ENCODE results near the gene GNG12.
"Not testable (repeated sequence)": the region's sequence is repeated elsewhere in the genome, so short reads cannot be mapped to it uniquely, and the experiment has no call there.

The GNG12 gene

DNA sequence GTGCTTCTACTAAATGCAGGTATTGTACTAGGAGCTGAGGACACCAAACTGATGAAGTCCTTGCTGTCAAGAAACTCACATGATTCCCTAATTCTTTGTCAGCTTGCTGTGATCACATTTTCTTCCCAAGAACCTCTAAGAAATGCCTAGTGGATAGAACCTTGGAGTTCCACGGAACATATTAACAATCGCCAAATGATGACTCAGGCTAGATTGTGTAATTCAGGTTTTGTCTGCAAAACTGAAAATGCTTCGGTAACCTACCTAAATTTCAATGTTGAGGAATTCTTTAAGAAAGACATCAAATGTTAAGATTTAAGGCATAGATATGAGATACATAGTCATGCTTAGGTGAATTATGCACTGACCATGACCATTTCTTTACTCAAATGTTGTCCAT, 150.0 kb downstream of the GNG12 start:
- no peak for DNase-seq (ENCODE audit: low read depth in 2 of 2)

- DNase-seq (ENCODE audit: low read depth in 2 of 2) = no peak
Observed at GRCh38 chr1:67682659-67683197, 150.5 kb downstream of the GNG12 start.

- no peak for DNase-seq (ENCODE audit: low read depth in 2 of 2)
Observed at GRCh38 chr1:67680486-67680885, 152.8 kb downstream of the GNG12 start.

DNA sequence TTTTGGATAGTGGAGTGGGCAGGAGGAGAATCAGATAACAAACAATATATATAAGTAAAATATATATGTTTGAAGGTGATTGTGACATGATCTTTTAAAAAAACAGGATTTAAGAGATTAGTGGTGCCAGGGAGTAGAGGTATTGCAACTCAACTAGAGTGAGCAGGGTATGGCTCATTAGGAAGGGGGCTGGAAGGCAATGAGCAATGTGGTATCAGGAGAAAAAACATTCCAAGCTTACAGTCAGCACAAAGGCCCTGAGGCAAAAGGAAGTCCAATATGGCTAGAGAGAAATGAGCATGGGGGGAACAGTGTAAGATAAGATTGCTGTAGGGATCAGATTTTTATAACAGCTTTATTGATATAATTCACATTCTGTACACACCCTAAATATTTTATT, 153.6 kb downstream of the GNG12 start:
- no peak for DNase-seq (ENCODE audit: low read depth in 2 of 2)

- no peak for DNase-seq (ENCODE audit: low read depth in 2 of 2)
Observed at GRCh38 chr1:67677930-67678329, 155.3 kb downstream of the GNG12 start.

GRCh38 chr1:67677408-67677807, 155.9 kb downstream of the GNG12 start:
- DNase-seq (ENCODE audit: low read depth in 2 of 2) = no peak

DNA sequence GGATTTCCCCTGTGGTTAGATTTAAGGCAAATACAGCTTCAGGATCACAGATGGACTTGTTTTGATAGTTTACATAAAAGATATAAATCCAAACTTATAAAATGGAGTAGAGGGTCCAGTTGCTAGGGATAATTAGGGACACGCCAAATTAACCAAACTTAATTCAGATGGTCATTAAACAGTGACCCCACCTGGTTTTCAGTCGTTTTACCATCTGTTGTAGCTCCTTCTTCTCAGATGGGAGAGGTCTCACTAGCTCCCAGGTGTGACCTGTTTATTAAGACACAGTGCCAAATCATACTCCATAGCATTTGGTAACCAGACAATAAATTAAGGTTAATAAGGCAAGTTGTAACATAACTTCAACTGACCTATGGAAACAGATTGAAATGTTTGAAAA, 156.3 kb downstream of the GNG12 start:
- no peak for DNase-seq (ENCODE audit: low read depth in 2 of 2)

- no peak for DNase-seq (ENCODE audit: low read depth in 2 of 2)
Observed at GRCh38 chr1:67676287-67676686, 157.0 kb downstream of the GNG12 start.

GRCh38 chr1:67675800-67676199, 157.5 kb downstream of the GNG12 start:
- no peak for DNase-seq (ENCODE audit: low read depth in 2 of 2)

GRCh38 chr1:67674260-67675011, 158.8 kb downstream of the GNG12 start:
- DNase-seq (ENCODE audit: low read depth in 2 of 2) = no peak

- DNase-seq (ENCODE audit: low read depth in 2 of 2) = no peak
Observed at GRCh38 chr1:67673468-67674201, 159.6 kb downstream of the GNG12 start.

DNA sequence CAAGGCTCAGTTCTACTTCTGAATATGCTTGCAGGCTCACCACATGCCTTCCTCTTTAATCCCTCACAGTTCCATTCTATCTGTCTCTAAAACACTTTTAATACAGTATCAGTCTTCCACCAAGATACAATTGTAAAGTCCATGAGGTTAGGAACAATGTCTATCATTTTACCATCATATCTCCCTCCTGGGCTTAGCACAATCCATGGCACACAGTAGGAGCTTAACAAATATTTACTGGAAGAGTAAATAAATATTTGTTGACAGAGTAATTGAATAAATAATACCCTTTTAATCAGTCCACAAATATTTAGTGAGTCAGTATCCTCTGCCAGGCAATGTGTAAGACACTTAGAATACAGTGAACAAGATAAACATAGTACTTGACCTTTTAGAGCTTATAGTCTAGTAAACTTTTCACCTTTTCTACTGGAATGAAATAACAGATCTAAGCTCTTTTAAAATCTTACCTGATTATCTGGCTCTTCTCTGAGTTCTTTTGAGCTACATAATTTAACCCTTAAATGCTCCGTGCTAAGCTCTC, 160.9 kb downstream of the GNG12 start:
- no peak for DNase-seq (ENCODE audit: low read depth in 2 of 2)

DNA sequence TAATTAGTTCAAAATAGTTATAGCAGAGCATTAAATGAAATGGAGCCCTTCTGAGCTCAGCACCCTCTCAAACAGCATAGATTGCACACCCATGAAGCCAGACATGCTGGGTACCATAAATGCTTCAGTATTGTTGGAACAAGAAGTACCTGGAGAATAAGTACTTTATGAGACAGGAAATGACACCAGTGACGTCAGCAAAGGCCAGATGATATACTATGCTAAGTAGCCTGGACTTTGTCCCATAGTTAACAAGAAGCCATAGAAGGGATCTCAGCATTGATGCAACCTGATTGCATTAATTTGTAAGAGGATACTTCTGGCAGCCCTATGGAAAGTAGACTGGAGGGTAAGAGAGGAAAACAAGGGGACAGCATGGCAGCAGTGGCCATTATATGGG, 164.6 kb downstream of the GNG12 start:
- no peak for DNase-seq (ENCODE audit: low read depth in 2 of 2)

GRCh38 chr1:67666636-67667035, 166.6 kb downstream of the GNG12 start:
- DNase-seq (ENCODE audit: low read depth in 2 of 2) = no peak

GRCh38 chr1:67665307-67665706, 168.0 kb downstream of the GNG12 start:
- not testable (repeated sequence) for DNase-seq (ENCODE audit: low read depth in 2 of 2)

DNA sequence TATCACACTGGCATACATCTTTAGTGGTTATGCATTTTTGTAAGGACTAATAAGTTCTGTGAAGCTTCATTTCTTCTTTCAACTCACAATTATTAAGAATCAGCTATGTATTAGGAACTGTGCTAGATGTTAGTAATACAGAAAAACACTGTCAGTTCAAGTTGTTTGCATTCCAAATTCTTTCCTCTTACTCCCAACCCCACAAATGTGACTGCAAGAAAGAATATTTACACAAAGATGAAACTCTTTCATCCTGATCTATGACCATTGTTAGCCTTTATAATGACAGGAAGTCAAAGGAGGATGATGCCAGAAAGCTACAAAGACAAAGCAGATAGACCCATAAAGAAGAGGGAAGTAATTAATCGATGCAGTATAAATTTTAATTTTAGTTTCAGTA, 169.2 kb downstream of the GNG12 start:
- DNase-seq (ENCODE audit: low read depth in 2 of 2) = no peak

DNA sequence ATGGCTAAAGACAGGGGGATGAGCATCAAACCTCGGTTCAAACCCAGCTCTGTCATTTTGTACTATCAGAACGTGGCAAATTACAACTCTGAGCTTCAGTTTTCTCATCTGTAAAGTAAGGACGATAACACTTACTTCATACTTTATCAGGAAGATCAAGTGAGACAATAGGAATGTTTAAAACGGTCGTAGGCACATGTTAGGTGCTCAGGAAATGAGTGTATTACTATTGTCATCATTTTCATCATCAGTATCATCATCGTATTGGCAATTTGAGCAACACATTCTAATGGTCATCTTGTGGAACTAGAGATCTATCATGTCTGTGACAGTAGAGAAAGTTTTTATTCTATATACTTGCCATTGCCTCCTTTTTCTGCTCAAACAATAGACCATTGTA, 170.4 kb downstream of the GNG12 start:
- DNase-seq (ENCODE audit: low read depth in 2 of 2) = no peak

DNA sequence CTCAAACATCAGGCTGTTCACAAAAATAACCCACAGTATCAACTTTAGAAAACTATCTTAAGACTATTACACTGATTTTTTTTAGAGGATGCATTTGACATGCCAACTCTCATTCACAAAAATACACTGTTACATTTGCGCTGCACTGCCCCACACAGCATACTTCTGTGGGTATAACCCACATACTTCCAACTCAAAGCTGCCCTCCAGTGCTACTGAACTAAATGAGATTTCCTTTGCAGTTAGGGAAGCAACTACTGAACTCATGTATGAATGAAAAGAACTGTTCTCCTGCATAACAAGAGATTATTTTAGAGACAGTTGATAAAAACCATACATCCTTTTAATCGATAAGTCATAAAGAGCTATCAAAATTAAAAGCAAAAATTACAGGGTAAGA, 174.0 kb downstream of the GNG12 start:
- DNase-seq (ENCODE audit: low read depth in 2 of 2) = no peak

GRCh38 chr1:67657152-67657551, 176.1 kb downstream of the GNG12 start:
- DNase-seq (ENCODE audit: low read depth in 2 of 2) = not testable (repeated sequence)

- no peak for DNase-seq (ENCODE audit: low read depth in 2 of 2)
Observed at GRCh38 chr1:67655581-67655980, 177.7 kb downstream of the GNG12 start.

- DNase-seq (ENCODE audit: low read depth in 2 of 2) = no peak
Observed at GRCh38 chr1:67653304-67653703, 180.0 kb downstream of the GNG12 start.

DNA sequence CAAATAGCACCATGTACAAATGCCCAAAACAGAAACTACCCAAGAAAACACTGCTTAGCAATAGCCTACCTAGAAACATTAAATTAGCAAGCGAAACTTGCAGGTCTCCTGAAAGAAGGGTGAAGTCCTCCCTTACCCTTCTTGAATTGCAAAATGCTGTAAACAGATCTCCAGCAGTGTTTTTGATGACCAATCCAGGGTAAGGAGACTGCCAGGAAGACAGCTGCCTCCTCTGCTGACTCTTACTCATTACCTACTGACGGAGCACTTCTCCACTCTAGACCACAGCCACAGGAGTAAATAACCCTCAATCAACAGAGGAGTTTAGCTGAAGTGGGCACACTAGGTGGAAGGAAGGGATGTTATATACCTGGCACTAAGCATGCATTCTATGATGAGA, 180.5 kb downstream of the GNG12 start:
- DNase-seq (ENCODE audit: low read depth in 2 of 2) = no peak
